Measurements from ENCODE around the gene STX8.
"Not testable (repeated sequence)": the region's sequence is repeated elsewhere in the genome, so short reads cannot be mapped to it uniquely, and the experiment has no call there.

The STX8 gene

DNA sequence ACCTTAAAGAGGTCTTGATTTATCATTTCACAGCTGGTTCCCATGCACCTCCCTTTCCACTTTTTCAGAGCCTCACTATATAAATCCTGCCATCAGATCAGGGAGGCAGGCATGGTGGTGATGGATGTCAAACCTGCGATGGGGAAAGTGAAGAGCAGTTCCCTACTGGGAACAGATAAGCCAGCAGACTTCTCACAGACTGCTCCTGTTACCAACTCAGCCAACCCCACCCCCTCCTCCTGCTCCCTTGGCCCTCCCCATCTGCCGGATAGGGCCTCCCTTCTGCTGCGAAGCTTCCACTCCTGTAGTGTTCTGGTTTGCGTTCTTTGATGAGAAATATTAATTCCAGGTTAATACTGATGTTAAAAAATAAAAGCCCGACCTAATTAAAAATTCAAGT is 232.1 kb downstream of the STX8 start:
- DNase-seq (ENCODE audit: low spot score): no peak

DNA sequence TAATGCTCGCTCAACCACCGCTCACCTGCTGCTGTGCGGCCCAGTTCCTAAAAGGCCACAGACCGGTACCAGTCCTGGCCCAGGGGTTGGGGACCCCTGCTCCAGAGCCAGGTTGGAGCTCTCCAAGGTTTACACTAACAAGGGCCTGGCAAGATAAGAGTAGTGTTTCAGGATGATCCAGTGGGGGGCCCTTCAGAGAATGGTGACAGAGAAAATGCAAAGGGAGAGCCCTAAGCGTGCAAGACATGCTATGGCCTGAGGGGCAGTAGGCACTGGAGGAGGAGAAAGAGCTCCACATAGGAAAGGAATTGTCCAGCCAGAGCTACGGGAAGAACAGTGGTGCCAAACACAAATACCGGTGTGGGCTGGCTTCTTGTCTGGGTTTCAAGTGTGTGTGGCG is 233.4 kb downstream of the STX8 start:
- DNase-seq (ENCODE audit: low spot score): no peak

DNA sequence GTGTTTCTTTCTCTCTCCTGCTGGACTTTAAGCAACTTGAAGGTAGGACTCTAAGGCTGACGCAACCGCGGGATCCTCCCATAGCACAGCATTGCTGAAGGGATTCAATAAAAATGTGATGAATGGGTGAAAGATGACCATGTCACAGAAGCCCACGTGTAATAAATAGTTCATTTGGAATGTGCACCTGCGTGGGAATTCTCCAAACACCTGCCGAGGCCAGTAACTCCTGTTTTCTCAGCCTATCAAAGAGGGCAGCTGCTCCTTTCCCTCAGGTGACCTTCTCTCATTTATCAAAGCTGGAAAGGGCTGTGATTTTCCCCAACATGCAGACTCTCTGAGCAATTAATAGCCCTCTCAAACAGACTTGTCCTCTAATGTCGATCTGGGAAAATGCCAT is 235.7 kb downstream of the STX8 start:
- DNase-seq (ENCODE audit: low spot score): no peak

DNA sequence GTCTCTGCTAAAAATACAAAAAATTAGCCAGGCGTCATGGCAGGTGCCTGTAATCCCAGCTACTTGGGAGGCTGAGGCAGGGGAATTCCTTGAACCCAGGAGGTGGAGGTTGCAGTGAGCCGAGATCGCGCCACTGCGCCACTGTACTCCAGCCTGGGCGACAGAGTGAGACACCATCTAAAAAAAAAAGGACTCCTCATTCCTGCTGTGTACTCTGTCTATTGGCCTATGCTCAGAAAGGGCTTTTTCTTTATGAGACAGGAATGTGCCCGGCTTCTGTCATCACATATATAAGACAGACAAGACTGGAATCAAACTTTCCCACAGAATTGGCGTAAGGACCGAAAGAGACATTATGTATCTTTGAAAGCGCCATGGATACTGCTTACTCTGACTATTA is 236.1 kb downstream of the STX8 start:
- not testable (repeated sequence) for DNase-seq (ENCODE audit: low spot score)

DNA sequence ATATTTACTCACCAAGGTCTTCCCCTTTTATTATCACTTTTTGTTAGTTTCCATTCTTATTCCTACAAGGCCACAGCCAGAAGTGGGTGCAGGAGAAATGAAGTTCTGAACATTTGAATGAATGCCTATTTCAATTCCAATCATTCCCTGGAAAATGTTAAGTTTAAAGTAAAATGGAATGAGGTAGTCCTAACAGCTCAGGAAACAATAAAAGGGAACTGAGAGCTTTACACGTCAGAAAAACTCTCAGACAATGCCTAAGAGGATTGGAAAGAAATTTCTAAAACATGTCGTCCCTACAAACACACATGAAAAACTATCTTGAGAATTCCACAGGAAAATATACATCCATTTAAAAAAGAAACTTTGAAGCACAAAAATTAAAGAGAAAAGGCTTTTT is 238.8 kb downstream of the STX8 start:
- DNase-seq (ENCODE audit: low spot score): no peak

DNA sequence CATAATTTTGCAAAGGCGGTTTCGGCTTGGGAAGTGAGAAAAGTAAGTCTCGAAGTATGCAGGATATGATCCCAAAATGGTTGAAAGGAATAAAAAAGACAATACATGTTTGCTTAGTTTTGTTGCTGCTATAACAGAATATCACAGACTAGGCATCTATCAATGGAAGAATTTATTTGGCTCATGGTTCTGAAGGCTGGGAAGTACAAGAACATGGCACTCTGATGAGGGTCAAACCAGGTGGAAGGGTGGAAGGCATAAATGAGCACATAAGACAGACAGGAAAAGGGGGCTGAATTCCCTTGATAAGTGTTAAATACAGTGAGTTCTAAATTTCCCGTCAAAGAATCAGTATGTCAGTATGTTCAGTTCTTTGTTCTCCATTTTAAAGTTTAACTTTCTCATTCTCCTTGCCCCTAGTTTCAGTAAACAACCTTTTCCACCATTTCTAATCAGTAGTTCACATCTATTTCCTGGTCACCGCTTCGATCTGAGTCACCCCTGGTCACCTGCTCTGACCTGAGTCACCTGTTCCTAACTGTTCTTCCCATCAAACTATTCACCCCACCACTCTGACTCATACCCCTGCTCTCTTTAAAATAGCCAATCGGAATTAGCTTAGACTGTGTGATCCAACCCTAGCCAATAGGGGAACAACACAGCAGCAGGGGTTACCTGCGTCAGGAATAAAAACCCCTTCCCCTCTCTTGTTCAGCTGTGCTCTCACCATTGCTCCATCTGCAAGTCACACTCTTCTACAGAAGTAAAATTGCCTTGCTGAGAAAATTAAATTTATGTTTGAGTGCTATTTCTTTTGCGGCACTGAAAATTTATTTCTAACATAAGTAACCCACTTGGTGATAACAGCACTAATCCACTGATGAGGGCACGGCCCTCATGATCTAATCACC is 240.8 kb downstream of the STX8 start:
- peak; percentile 67 for DNase-seq (ENCODE audit: low spot score)

DNA sequence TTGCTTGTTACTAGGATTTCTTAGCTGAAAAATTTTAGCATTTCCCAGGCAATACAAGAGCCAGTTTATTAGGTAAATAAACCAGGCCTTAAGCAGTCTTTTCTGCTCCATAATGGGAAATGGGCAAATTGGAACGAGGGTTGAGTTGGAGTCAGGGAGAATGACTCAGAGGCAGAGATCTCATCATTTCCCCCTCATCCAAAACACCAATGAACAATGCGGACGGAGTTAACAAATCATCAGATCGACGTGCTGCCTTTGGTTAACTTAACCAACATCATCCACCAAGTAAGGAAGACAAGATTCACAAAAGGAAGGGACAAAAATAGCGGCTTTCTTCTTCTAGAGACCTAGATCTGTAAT is 243.5 kb downstream of the STX8 start:
- DNase-seq (ENCODE audit: low spot score): no peak

DNA sequence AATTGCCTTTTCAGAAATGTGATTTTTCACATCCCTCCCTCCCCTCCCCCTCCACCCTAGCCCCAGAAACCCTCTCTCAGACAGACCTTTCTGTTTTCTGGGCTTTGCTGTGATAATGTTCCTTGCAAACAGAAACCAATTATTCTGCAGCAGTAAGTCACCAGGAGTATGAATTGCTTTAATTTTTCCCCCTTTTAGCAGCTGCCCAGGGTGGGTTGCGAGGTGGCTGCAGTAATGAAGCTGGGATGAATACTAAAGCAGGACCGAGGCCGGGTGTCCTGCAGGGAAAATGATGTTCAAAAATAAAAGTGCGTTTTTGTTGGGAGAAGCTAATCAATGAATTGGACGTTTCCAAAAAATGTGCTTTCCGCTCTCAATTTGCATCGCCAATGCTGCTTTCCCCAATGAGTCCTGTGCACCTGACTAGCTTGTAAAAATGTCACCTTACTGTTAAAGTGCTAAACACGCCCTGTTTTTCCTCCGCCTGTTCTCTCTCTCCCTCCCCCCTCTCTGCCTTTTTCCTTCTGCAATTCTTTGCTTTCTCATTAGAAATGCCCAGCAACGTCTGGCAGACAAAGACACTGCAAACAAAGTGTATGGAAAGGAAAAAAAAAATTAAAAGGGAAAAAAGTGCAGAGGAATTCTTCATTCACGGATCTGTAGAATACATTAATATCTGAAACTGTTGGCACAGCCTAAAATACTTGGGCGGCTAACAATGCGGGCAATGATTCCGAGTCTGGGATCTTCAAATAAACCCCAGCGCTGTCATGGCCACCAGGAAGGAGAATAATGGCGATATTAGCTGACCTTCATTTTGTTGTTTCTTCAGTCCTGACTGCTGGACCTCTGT is 244.1 kb downstream of the STX8 start:
- DNase-seq (ENCODE audit: low spot score): no peak

DNA sequence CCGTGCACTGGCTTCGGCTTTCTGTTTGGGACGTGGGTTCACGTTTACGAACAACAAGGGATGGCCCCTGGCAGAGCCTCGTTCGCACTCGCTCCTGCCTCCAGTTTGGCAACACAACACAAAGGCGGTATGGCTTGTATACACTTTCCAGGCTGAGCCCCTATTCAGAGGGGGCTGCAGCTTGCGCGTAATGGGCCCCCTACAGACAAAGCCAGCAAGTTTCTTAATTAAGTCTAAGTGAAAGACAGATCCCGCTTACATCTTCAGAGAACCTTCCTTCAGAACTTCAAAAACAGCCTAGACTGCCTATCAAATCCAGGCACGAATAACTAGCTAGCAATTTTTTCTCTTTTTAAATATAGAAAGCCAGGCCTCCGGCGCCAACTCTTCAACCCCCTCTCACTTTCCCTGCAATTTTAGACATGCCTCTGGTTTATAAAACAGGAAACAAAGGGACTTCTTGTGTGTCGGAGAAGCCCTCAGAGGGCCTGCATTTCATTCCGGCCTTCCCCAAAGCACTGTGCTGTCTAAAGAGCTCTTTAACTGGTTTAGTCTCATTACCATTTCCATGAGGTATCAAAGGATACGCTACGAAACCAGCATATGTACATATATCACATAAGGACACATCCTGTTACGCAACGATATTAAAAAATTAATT is 244.9 kb downstream of the STX8 start:
- no peak for DNase-seq (ENCODE audit: low spot score)

DNA sequence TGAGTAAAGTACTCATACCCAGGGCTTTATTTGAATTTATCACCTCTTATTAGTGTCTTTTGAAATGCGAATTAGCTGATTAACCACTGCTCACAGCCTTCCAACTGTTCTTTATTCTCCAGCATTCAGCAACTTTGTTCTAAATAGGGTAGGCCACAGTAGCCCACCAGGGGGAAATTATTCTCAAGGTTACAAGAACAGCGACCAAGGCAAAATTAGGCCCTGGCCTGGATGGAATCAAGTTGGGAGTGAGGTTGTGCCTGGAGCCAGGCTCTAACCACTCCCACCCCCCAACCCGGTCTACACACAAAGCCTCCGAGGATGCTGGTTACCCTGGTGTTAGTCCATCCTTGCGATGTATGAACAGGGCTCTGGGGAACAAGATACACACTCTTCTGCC is 245.5 kb downstream of the STX8 start:
- no peak for DNase-seq (ENCODE audit: low spot score)

DNA sequence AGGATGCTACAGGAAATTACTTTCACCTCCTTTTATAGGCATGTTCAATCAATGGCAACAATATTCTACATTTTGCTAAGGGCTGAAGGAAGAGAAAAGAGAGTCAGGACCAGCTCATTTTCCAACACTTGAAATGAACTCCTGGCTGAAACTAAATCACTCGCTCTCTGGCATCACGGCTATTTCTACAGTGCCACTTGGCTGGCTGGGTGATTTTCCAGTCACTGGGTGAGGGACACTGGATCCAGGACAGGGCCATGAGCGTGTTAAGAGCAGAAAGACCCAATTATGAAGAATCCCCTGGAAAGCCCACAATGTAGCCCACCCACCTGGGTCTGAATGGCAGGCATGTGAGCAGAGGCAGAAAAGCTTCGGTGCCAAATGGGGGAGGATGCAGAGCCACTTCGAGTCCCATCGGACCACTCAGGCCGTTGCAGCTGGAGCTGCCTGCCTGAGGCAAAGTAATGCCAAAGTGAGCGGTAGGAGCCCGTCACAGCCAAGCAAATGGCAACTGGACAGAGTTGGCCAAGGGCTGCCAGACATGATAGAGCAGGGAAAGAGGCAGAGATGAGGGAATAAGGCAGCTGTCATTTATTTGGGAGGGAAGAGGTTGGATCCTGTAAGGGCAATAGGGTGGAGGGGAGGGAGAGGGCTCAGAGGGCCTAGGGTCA is 246.2 kb downstream of the STX8 start:
- DNase-seq (ENCODE audit: low spot score): no peak

DNA sequence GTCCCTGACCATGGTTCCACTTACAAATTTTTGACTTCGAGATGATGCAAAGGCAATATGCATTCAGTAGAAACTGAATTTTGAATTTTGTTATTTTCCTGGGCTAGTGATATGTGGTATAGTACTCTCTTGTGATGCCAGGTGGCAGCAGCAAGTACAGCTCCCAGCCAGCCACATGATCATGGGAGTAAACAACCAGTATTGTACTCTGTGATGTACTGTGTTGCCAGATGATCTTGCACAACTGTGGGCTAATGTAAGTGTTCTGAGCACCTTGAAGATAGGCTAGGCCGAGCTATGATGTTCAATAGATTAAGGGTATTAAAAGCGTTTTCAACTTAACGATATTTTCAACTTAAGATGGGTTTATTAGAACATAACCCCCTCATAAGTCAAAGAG is 250.8 kb downstream of the STX8 start:
- DNase-seq (ENCODE audit: low spot score): no peak

DNA sequence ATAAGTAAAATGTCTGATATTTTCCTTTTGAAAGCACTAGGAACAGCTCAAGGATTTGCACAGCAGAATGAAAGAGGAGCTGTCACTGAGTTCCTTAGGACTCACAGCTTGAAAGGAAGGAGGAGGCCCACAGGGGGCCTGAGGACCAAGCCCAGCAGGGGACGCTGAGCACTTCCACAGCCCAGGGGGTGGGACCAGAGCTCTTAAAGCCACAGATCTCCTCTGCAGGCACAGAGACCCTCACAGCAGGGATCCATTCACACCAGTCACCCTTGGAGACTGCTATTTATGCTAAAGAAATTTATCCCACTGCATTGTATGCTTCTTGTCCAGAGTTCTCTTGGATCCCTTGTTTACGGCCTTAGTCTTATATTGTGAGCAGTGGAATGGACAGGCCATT is 253.3 kb downstream of the STX8 start:
- no peak for DNase-seq (ENCODE audit: low spot score)

DNA sequence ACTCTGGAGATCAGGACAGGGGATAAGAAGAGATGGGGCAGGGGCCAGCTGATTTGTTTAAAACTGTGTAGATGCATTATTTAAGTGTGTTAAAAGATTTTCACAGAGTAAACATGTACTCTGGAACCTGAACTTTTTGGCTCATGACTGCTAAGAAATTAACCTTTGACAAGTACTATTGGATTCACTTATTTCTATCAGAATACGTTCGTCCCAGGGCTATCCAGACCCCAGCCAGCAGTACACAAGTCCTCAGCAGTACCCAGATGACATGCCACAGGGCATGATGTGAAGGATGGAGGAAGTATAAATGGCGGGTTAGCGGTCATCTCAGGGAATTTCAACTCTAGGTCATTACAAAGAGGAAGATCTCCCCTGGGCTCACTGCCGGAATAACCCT is 253.7 kb downstream of the STX8 start:
- DNase-seq (ENCODE audit: low spot score): no peak

DNA sequence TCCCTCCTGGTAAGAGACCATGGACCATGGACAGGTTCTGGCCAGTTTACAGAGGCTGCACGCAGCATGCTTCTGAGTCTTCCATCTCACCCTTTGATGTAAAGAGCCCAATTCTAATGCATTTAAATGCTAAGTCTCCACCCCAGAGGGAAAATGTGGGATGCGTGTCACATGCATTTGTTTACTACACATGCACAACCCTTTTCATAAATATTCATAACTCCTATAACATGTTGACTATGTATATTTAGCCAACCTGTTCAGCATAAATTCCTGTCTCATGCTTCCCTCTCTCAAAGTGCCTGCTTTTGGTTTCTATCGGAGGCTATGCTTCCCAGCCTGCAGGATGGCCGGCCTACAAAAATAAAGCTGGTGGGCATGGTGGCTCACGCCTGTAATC is 260.3 kb downstream of the STX8 start:
- no peak for DNase-seq (ENCODE audit: low spot score)

DNA sequence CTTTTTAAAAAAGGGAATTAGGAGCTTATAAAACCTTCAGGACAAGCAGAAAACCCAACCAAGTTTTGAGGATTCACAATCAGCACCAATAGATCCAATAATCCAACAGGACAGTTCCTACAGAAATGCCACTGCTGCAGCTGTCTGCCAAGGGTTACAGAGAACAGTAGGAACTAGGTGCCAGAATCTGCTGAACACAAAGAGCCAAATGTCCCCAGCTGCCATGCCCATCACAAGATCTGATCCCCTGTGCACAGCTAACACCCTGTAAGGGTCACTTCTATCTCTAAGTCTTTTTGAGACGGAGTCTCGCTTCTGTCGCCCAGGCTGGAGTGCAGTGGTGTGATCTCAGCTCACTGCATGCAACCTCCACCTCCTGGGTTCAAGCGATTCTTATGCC is 262.3 kb downstream of the STX8 start:
- DNase-seq (ENCODE audit: low spot score): no peak

DNA sequence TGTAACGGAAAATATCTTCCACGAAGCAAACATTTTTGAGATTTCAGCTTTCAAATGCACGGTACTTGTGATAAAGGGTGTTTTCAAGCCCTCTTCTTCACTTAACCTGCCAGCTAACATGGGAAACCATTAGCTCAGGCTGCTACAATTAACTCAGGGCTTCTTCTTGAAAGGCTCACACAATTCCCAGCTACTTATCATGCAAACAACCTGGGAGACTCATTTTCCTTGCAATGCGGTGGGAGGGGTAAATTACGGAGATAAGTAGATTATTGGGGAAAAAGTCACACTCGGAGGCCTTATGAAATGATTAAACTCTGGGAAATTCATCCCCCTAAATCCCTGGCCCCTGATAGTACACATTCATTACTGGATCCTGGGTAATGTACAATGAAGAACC is 266.4 kb downstream of the STX8 start:
- no peak for DNase-seq (ENCODE audit: low spot score)

DNA sequence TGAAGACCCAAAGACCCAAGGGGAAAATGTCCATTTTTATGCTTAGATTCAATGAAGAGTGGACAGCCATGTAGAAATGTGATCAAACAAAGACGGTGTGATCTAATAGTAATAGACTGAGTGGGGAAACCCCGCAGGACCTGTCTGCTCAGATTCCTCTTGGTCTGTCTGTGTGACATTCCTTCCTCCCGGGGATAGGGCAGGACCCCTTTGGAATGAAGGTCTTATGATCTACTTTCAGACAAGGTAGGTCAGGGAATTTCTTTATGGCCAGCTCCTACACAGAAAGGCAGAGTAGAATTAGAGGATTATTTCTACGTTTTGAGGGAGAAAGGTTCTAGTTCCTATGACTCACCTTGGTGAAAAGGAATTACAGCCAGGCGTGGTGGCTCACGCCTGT is 267.6 kb downstream of the STX8 start:
- peak; percentile 85 for DNase-seq (ENCODE audit: low spot score)

DNA sequence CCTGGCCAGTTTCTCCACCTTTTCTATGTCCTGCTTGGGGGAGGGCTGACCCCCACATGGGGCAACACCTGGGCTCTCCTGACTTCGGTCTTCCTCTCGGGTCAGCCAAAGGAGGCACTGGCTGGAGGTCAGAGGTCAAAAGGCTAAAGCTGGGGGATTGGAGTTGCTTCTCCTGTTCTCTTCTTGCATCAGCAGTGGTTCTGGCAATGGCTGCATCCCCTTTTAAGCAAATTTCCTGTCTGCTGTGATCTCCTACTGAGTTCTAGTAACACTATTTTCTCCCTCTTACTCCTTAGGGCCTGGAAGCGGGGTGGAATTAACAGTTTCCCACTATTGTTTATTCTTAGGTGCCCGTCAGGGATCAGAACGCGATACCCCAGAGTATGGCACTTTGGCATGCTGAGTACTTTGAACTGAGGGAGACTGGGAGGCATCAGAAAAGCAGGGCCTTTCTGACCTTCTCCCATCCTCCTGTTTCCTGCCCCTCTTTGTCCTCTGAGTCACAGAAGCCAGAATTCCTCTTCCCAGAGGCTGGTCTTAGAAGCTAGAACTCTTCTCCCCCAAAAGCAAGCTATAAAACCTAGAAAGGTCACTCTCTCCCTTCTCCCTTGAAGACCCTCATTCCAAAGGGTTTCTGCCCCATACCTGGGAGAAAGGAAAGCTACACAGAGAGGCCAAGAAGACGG is 268.2 kb downstream of the STX8 start:
- peak; percentile 52 for DNase-seq (ENCODE audit: low spot score)

DNA sequence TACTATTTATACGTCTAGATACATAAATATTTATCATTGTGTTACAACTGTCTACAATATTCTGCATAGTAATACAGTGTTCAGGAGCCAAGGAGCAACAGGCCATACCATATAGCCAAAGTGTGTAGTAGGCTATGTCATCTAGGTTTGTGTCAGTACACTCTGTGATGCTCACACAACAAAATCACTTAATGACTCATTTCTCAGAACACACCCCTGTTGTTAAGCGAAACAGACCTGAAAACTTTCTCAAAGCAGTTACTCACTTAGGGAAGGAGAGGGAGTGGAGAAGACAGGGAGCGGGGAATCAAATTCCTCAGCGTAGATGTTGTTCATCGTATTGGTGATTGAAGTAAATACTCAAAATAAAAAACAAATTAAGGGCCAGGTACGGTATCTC is 269.5 kb downstream of the STX8 start:
- DNase-seq (ENCODE audit: low spot score): peak; percentile 66

DNA sequence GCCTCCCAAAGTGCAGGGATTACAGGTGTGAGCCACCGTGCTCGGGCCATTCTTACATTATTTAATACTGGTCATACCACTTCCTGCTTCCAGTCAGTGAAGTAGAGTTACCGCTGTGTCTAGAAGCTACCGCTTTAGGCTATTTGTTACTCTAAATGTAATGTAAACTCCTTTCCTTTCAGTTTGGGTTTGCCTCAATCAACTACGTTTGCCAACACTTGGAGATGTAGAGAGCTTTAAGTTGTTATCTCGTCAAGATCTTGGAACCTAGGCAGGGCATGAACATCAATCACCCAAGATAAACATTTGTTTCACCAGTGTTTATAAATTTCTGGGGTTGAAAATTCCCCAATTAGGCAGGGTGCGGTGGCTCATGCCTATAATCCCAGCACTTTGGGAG is 275.9 kb downstream of the STX8 start:
- no peak for DNase-seq (ENCODE audit: low spot score)

All from kidney tubule cell (primary cell).